HFFc6 (cell line): ENCODE measurements around the gene TMEM106B. TPM values are rescaled to one million over a fixed set of nuclear protein-coding genes. Genes with fewer than 3 reads are reported as not detected.
"Not testable (repeated sequence)": the region's sequence is repeated elsewhere in the genome, so short reads cannot be mapped to it uniquely, and the experiment has no call there.

Experiments used
- DNase-seq: peaks from one replicate; pipeline ENCODE4 v3.0.0-alpha.2; 2018
- H3K27ac Mint-ChIP-seq: 2 replicates; pipeline ENCODE4 v1.8.0; 2020; ENCODE audit warnings: mild to moderate bottlenecking, mixed read lengths
- H3K27me3 Mint-ChIP-seq: 2 replicates; pipeline ENCODE4 v1.8.0; 2021; ENCODE audit warnings: mild to moderate bottlenecking, moderate library complexity, mixed read lengths; ENCODE audit not compliant: insufficient read depth
- H3K36me3 Mint-ChIP-seq: 2 replicates; pipeline ENCODE4 v1.8.0; 2021; ENCODE audit warnings: low read depth, mixed read lengths
- H3K4me1 Mint-ChIP-seq: 2 replicates; pipeline ENCODE4 v1.8.0; 2020; ENCODE audit warnings: low read depth, mixed read lengths
- H3K4me3 Mint-ChIP-seq: 2 replicates; pipeline ENCODE4 v1.8.0; 2020; ENCODE audit warnings: mild to moderate bottlenecking, moderate library complexity, mixed read lengths
- H3K9me3 Mint-ChIP-seq: 2 replicates; pipeline ENCODE4 v1.8.0; 2020; ENCODE audit warnings: mild to moderate bottlenecking, mixed read lengths
- long read RNA-seq: library from polyadenylated mRNA; unstranded; transcript quantifications from one replicate; pipeline ENCODE4 v2.0.0, GENCODE V29; 2019
- total RNA-seq, 6 experiments: library from RNA; stranded (reverse); fragmentation: NEBNext Ultra II Directional; extraction: Animal tissue kit (Norgen Biotek cat#: 25700); gene quantifications; 2 replicates in 1 of 6; 3 replicates in 5 of 6; pipeline ENCODE4 v1.2.3, GENCODE V29; 2021
- TF ChIP-seq, protein P1 (sequence below): fragments of 200-600 bp; sonication (generic); IDR thresholded peaks from 2 replicates; pipeline ENCODE4 v1.5.0; 2021; ENCODE audit warnings: antibody characterized with exemption, mild to moderate bottlenecking

Gene TMEM106B
- total RNA-seq: 10 to 100 TPM; 34.6 to 47.0 (median 42.7) TPM
- long read RNA-seq, transcript TMEM106B-202 (8 exons, 2,126 nt): major isoform, 58 of 85 reads
- long read RNA-seq, partial matches to known transcripts: 4 of 85 reads
- long read RNA-seq, other reads (novel, unspliced or antisense): 23 of 85 reads

GRCh38 chr7:12211054-12211710 lies at the start of gene TMEM106B:
Gene TMEM106B (plus strand): TSS chr7:12211294. CDS start chr7:12214811, 3,517 bp downstream.
- Mint-ChIP-seq H3K4me3 (peak within 1 kb of the TSS; percentile 96), H3K9me3 (no peaks in the 10 kb centered on the region), H3K4me1 (peaks cover 21% of the 10 kb centered on the region), H3K36me3 (no peaks in the 10 kb centered on the region), H3K27me3 (peaks cover 4% of the 10 kb centered on the region), H3K27ac (peak within 1 kb of the TSS; percentile 93)
- peak; percentile 88 for DNase-seq
- TF ChIP-seq, protein P1, sequence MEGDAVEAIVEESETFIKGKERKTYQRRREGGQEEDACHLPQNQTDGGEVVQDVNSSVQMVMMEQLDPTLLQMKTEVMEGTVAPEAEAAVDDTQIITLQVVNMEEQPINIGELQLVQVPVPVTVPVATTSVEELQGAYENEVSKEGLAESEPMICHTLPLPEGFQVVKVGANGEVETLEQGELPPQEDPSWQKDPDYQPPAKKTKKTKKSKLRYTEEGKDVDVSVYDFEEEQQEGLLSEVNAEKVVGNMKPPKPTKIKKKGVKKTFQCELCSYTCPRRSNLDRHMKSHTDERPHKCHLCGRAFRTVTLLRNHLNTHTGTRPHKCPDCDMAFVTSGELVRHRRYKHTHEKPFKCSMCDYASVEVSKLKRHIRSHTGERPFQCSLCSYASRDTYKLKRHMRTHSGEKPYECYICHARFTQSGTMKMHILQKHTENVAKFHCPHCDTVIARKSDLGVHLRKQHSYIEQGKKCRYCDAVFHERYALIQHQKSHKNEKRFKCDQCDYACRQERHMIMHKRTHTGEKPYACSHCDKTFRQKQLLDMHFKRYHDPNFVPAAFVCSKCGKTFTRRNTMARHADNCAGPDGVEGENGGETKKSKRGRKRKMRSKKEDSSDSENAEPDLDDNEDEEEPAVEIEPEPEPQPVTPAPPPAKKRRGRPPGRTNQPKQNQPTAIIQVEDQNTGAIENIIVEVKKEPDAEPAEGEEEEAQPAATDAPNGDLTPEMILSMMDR: peak; percentile 29

GRCh38 chr7:12162415-12163113 lies 48.5 kb upstream of the TMEM106B start:
- no peak for DNase-seq
- Mint-ChIP-seq H3K4me1 (no peaks in the 10 kb centered on the region), H3K4me3 (no peak overlapping the region), H3K27ac (no peak overlapping the region), H3K36me3 (no peaks in the 10 kb centered on the region), H3K27me3 (no peaks in the 10 kb centered on the region; the same call in 1 of the 2 replicates), H3K9me3 (peaks cover 24% of the 10 kb centered on the region)
- TF ChIP-seq, protein P1: no peak

GRCh38 chr7:12168065-12168464 lies 43.0 kb upstream of the TMEM106B start:
- H3K4me3 Mint-ChIP-seq, H3K27me3 Mint-ChIP-seq, DNase-seq, H3K36me3 Mint-ChIP-seq, H3K4me1 Mint-ChIP-seq, H3K27ac Mint-ChIP-seq: not testable (repeated sequence)
- peaks cover 41% of the 10 kb centered on the region for H3K9me3 Mint-ChIP-seq

GRCh38 chr7:12169981-12170820 lies 40.9 kb upstream of the TMEM106B start:
- H3K9me3 Mint-ChIP-seq: peaks cover 41% of the 10 kb centered on the region
- H3K27me3 Mint-ChIP-seq, H3K27ac Mint-ChIP-seq, H3K4me1 Mint-ChIP-seq, DNase-seq, H3K36me3 Mint-ChIP-seq, H3K4me3 Mint-ChIP-seq: not testable (repeated sequence)

DNA sequence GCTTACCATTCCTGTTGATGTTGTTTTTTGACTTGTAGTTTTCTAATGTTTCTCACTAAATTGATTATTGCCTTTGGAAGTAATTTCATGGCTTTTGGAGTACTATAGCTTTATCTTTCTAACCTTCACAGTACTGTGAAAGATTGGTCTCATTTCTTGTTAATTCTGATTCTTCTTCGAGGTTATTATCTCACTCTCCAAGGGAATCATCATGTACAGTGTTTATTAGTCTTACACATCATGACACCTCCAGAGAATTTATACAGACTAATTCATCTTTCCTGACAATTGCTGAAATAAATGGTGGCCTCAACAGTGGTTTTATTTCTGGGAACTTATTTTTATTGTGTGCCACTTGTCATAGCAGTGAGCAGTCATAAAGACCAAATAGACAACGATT lies 37.4 kb upstream of the TMEM106B start:
- no peak for DNase-seq
- H3K4me1 Mint-ChIP-seq: no peaks in the 10 kb centered on the region
- H3K4me3 Mint-ChIP-seq: no peak overlapping the region
- H3K36me3 Mint-ChIP-seq: no peaks in the 10 kb centered on the region
- no peak overlapping the region for H3K27ac Mint-ChIP-seq
- TF ChIP-seq, protein P1: no peak
- peaks cover 22% of the 10 kb centered on the region for H3K9me3 Mint-ChIP-seq
- H3K27me3 Mint-ChIP-seq: no peaks in the 10 kb centered on the region

DNA sequence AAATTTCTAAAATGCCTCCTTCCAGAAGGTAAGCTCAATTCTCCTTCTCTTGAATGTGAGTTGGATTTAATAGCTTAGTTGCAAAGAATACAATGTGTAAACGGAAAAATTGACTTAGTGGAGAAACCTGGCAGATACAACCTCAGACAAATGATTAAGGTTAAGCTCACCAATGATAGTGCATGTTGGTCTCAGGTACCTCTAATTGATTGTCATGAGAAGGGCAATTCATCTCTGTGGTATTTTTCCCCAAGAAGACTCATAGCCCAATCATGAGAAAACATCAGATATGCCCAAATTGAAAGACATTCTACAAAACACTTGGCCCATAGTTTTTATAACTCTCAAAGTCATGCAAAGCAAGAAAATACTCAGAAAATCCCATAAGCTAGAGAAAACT lies 36.2 kb upstream of the TMEM106B start:
- H3K27ac Mint-ChIP-seq: no peak overlapping the region
- no peaks in the 10 kb centered on the region for H3K27me3 Mint-ChIP-seq
- no peaks in the 10 kb centered on the region for H3K4me1 Mint-ChIP-seq
- peaks cover 10% of the 10 kb centered on the region for H3K9me3 Mint-ChIP-seq
- no peak overlapping the region for H3K4me3 Mint-ChIP-seq
- TF ChIP-seq, protein P1: no peak
- no peaks in the 10 kb centered on the region for H3K36me3 Mint-ChIP-seq
- DNase-seq: no peak
